HG03439 (cell line): ENCODE results near the gene SPSB2.
"Not testable (repeated sequence)": the region's sequence is repeated elsewhere in the genome, so short reads cannot be mapped to it uniquely, and the experiment has no call there.

Experiments used
- ATAC-seq: cut with Tn5 transposase; IDR thresholded peaks from one replicate; pipeline ENCODE4 v1.9.1; 2021; ENCODE audit warnings: mild to moderate bottlenecking, moderate library complexity; ENCODE audit not compliant: unreplicated experiment

Gene SPSB2, protein sequence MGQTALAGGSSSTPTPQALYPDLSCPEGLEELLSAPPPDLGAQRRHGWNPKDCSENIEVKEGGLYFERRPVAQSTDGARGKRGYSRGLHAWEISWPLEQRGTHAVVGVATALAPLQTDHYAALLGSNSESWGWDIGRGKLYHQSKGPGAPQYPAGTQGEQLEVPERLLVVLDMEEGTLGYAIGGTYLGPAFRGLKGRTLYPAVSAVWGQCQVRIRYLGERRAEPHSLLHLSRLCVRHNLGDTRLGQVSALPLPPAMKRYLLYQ

DNA sequence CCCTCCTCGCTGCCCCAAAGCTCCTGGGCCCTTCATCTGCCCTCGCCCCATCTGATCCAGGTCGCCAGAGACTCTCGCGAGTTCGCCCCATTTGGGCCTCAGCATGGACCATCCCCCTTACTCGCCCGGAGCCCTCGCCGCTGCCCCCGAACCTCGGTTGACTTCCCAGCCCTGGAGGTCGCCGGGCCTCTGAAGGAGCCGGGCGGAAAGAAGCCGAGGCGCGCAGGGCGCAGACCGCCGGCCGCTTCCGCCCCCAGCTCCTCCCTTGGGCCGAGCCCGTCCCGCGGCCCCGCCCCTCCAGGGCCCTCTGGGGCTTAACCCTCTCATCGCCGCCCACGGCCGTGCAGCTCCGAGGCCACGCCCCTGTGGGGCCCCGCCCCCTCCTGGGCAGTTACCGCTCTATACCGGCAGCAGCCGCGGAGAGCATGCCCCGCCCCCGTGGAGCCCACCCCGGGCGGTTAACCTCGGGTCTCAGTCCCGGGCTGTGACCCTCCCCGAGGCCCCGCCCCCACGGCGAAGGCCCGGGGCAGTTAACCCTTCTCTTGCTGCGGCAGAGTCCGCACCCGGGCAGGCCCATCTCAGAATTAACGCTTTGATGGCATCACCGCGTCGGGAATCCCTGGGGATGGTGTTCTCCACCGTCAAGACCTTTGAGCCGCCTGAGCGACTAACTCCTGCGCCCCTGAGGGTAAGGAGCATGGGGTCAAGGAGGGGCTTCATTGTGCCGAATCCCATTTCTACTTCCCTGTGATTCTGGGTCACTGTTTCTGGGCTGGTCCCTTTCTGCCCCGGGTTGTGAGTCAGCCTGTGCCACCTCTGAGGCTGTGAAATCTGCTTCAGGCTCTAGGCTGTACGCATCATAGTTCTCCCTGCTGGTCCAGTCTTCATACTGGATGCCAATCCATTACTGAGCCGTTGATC lies at the start of gene SPSB2:
SPSB2 (minus strand) TSS at position 210 of the 921 bp plus-strand sequence. CDS start 402 bp downstream, outside the sequence.
- peak; percentile 66 for ATAC-seq

DNA sequence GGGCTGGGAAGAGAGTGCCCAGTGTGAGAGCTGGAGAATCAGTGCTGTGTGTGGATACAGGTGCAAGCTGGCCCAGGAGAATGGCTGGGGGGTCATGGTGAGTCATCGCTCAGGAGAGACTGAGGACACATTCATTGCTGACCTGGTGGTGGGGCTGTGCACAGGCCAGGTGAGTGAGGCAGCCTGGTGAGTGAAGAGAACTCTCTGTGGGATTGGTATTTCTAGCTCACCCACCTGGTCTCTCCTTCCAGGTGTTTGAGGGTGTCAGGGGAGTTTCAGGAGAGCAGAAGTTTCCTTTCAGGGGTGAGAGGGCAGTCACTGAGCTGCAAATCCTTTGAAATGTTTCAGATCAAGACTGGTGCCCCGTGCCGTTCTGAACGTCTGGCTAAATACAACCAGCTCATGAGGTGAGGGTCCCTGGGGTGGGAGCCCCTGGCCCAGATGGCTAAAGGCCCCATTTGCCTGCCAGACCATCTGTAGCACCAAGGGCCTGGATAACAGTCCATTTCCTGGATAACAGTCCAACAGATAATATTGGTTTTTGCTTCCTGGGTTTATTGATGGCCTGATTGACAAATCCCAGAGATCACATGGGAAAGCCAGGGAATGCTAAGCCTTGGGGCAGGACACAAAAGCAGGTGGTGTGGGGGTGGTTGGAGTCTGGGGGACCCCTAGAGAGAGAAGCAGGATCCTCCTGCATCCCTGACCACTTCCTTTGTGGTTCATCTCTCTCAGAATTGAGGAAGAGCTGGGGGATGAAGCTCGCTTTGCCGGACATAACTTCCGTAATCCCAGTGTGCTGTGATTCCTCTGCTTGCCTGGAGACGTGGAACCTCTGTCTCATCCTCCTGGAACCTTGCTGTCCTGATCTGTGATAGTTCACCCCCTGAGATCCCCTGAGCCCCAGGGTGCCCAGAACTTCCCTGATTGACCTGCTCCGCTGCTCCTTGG lies 49.2 kb upstream of the SPSB2 start:
- no peak for ATAC-seq

DNA sequence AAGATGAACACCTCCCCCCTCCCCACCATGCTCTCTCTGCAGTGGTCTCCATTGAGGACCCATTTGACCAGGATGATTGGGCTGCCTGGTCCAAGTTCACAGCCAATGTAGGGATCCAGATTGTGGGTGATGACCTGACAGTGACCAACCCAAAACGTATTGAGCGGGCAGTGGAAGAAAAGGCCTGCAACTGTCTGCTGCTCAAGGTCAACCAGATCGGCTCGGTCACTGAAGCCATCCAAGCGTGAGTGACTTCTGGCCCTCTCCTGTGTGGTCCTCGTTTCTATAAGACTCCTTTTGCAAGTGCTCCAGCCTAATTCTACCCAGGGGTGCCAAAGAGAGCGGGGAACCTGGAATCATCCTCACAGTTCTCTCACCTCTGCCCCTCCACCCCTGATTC lies 48.4 kb upstream of the SPSB2 start:
- no peak for ATAC-seq

DNA sequence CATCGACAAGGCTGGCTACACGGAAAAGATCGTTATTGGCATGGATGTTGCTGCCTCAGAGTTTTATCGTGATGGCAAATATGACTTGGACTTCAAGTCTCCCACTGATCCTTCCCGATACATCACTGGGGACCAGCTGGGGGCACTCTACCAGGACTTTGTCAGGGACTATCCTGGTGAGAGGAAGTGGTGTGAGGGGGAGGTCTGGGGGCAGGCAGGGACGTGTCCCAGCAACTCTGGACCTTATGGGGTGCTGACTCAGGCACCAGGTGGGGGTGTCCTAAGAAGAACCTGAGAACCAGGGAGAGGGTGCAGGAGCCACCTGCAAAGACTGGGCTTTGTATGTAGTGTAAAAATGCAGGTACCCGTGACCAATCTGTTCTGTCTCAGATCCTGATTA lies 46.5 kb upstream of the SPSB2 start:
- ATAC-seq = no peak

DNA sequence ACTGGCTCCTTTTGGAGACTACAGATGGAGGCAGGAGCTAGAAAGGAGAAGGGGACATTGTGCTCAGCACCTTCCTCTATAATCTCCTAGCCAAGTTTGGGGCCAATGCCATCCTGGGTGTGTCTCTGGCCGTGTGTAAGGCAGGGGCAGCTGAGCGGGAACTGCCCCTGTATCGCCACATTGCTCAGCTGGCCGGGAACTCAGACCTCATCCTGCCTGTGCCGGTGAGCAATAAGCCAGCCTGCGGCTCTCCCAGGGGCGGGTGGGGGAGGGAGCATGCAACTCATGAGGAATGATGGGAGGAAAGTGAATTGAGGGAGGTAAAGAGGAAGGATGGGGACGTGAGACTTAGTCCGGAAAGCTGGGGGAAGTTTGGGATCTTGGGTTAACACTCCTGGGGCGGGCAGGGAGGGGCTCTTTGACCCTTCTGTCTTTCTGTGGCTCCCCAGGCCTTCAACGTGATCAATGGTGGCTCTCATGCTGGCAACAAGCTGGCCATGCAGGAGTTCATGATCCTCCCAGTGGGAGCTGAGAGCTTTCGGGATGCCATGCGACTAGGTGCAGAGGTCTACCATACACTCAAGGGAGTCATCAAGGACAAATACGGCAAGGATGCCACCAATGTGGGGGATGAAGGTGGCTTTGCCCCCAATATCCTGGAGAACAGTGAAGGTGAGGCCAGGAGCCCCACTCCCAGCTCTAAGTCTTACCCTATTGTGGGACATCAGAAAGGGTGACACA lies 44.6 kb upstream of the SPSB2 start:
- no peak for ATAC-seq

DNA sequence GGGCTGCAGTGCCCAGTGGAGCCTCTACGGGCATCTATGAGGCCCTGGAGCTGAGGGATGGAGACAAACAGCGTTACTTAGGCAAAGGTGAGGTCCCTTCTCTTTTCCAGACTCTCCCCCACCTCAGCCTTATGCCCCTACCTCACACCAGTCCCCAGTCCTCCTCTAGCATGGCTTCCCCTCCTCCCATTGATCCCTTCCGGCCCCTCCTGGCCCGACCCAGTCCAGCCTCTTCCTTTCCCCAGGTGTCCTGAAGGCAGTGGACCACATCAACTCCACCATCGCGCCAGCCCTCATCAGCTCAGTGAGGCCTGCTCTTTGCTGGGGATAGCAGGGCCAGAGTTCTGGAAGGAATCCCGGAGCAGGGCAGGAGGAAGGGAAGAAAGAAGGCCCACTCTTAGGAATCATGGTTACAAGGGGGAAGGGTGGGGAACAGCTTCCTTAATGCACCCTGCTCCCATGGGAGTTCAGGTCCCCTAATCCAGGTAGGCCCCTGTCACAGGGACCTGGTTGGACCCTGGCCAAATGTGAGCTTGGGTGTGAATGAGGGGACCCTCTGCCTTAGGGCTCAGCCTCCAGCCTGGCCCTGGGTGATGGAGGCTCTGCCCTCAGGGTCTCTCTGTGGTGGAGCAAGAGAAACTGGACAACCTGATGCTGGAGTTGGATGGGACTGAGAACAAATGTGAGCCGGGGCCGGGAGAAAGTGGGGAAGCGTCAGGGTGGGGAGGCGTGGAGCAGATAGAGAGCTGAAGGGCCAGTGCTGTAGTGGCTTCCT lies 43.5 kb upstream of the SPSB2 start:
- ATAC-seq = no peak

GRCh38 chr12:6915789-6916285 lies 42.7 kb upstream of the SPSB2 start:
- ATAC-seq = no peak

DNA sequence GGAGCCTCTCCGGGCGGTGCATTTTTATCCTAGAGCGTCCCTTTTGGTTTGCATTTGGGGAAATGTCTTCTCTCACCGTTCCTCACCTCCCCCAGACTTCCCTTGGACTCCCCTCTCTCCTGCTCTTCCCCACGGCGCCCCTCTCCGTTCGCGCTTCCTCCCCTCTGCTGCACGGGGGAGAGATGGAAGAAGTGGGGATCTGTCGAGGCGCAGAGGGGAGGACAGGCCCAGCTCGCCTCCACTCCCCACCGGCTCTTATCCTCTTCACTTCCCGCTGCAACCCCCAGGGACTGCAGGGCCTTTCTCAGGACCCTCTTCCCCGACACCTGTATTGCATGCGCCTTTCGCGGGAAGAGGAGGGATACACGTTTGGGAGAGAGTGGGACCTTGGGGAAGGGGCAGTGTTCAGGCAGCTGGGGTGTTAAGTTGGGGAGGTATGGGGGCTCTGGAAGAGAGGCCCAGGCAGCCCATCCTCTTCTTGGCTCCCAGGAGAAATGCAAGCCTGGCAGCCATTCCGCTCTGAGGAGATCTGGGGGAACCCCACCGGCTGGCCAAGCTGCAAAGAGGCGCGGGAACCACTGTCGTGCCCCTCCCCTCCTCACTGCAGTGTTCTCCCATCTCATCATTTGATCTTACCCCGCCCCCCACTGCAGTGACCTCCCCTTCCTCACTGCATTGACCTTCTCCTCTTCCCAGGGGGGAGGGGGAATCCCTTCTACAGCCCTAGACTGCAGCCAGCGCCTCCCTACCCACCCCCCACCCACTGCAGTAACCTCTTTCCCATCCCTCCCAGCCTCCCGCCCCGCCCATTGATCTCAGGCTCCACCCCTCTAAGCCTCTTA lies 42.1 kb upstream of the SPSB2 start:
- ATAC-seq = no peak

DNA sequence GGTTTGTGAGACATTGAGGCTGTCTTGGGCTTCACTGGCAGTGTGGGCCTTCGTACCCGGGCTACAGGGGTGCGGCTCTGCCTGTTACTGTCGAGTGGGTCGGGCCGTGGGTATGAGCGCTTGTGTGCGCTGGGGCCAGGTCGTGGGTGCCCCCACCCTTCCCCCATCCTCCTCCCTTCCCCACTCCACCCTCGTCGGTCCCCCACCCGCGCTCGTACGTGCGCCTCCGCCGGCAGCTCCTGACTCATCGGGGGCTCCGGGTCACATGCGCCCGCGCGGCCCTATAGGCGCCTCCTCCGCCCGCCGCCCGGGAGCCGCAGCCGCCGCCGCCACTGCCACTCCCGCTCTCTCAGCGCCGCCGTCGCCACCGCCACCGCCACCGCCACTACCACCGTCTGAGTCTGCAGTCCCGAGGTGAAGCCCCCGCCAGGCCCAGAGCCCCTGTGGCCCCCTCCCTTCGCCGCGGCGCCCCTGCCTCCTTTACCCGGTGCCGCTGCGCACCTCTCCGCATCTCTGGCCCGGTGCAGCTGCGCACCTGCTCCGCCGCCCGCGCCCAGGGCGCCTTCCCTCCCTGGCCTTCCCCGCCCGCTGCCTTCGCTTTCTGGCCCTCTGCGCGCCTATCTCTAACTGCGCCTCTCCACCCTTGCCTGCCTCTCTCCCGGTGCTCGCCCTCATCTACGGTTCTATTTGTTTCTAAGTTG lies 41.3 kb upstream of the SPSB2 start, which contains the start of gene ENO2:
ENO2 (plus strand) TSS at position 335 of the 701 bp plus-strand sequence. CDS start 1,253 bp downstream, outside the sequence.
- peak; percentile 67 for ATAC-seq

DNA sequence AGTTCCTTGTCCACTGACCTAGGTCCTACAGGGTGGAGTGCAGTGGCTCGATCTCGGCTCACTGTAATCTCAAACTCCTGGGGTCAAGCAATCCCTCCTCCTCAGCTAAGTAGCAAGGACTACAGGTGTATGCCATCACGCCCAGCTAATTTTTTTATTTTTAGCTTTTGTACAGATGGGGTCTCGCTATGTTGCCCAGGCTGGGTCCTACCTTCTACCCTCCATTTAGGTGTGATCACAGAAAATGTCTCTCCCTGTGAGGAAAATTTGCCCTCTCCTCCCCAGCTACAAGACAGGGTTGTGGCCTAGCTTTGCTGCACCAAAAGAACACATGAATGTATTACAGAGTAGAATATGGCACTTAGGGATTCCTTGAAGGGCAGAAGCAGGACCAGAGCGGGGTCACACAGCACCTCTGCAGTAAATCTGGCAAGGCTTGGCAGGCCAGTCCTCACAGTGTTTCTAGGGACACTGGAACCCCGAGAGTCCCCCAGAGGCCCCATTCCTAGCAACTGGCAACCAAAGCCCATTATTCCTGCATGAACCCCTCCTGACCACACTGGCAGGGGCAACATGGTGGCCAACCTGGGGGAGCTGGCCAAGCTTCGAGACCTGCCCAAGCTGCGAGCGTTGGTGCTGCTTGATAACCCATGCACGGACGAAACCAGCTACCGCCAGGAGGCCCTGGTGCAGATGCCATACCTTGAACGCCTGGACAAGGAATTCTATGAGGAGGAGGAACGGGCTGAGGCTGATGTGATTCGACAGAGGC lies 39.2 kb upstream of the SPSB2 start:
- ATAC-seq = no peak

DNA sequence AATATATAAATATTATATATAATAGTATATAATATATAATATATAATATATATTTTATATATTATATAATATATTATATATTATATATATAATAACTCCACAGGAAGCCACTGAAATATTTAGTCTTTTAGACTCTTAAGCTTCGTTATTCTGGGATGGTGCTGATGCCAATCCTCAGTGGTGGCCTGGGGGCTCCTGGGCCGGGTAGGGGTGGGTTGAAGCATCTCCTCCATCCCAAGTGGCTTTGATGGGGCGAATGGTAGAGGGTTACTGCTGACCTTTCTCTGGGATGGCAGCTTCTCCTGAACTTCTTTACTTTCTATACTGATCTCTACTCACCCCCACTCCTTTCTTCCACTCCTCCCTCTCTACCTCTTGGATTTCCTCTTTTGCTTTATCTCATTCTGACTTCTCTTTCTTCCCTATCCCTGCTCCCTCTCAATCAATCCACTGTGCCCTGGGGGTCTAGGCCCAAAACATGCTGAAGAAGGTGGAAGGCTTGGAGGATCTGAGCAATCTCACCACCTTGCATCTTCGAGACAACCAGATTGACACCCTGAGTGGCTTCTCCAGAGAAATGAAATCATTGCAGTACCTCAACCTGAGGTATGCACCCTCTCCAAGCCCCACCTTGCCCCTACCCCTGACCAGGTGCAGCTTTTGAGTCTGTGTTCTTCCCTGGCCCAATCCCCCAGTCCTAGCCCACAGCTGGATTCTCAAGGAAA lies 36.5 kb upstream of the SPSB2 start:
- ATAC-seq = no peak

DNA sequence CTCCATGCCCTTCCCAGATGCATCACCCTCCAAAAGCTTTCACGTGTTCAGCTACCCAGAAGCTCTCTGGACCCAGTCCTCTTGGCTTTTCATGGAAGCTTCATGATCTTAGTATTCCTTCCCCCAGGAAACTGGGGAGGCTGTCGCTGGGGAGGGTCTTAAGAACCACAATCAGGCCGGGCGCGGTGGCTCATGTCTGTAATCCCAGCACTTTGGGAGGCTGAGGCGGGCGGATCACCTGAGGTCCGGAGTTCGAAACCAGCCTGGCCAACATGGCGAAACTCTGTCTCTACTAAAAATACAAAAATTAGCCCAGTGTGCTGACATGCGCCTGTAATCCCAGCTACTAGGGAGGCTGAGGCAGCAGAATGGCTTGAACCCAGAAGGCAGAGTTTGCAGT lies 35.0 kb upstream of the SPSB2 start:
- not testable (repeated sequence) for ATAC-seq

DNA sequence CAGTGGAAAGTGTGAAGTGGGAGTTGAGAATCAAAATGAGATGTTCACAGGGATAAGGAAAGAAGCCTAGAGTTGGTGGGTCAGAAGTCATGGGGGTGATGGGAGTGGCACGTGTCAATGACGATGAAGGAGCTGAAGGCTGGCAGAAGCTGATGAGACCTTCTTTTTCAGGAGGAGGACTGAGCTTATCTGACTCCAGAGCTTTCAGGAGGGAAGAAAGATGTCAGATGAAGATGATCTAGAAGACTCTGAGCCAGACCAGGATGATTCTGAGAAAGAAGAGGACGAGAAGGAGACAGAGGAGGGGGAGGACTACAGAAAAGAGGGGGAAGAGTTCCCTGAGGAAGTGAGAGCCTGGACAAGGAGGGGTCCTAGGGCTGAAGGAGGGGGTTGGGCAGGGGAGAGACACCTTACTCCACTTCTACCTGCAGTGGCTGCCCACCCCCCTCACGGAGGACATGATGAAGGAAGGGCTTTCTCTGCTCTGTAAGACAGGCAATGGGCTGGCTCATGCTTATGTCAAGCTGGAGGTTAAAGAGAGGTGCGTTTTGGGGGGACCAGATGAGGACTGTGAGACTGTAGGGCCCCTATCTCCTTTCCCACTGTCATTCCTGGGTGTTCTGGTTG lies 32.4 kb upstream of the SPSB2 start:
- no peak for ATAC-seq

GRCh38 chr12:6904280-6905276 lies 31.5 kb upstream of the SPSB2 start, which contains the start of gene LRRC23:
LRRC23 (plus strand) TSS chr12:6904822; CDS start chr12:6905634, 812 bp downstream.
- peak; percentile 96 for ATAC-seq
